H9 (cell line): ENCODE measurements around the gene CLEC11A. TPM values are rescaled to one million over a fixed set of nuclear protein-coding genes. Genes with fewer than 3 reads are reported as not detected.

Experiments
- DNase-seq: peaks from one replicate; pipeline ENCODE4 v3.0.0-alpha.2; 2017
- H2AFZ ChIP-seq: one replicate; pipeline ENCODE4 v1.6.1; 2013; ENCODE audit warnings: mild to moderate bottlenecking, low read length, control low read depth, moderate library complexity
- H2AK5ac ChIP-seq: 2 replicates; pipeline ENCODE4 v1.6.1; 2013; ENCODE audit warnings: low read length, control low read depth, mixed read lengths; ENCODE audit not compliant: insufficient read length
- H2BK120ac ChIP-seq: one replicate; pipeline ENCODE4 v1.6.1; 2013; ENCODE audit warnings: low read depth, mild to moderate bottlenecking, low read length, control low read depth, inconsistent platforms; ENCODE audit not compliant: poor library complexity, severe bottlenecking
- H2BK12ac ChIP-seq: 2 replicates; pipeline ENCODE4 v1.6.1; 2013; ENCODE audit warnings: low read length, control low read depth, mixed read lengths, low read depth; ENCODE audit not compliant: insufficient read length
- H2BK15ac ChIP-seq: 2 replicates; pipeline ENCODE4 v1.6.1; 2013; ENCODE audit warnings: low read depth, low read length, control low read depth
- H2BK20ac ChIP-seq: one replicate; pipeline ENCODE4 v1.6.1; 2013; ENCODE audit warnings: low read depth, mild to moderate bottlenecking, low read length, control low read depth, inconsistent platforms; ENCODE audit not compliant: poor library complexity, severe bottlenecking
- H2BK5ac ChIP-seq: 2 replicates; pipeline ENCODE4 v1.6.1; 2013; ENCODE audit warnings: low read length, control low read depth, mixed read lengths; ENCODE audit not compliant: insufficient read length
- H3K14ac ChIP-seq: 2 replicates; pipeline ENCODE4 v1.6.1; 2013; ENCODE audit warnings: low read length, control low read depth; ENCODE audit not compliant: insufficient read depth
- H3K18ac ChIP-seq: 2 replicates; pipeline ENCODE4 v1.6.1; 2013; ENCODE audit warnings: low read depth, mild to moderate bottlenecking, mixed read lengths, low read length, control low read depth; ENCODE audit not compliant: insufficient read length
- H3K23ac ChIP-seq: 2 replicates; pipeline ENCODE4 v1.6.1; 2013; ENCODE audit warnings: low read length, control low read depth, mixed read lengths, low read depth; ENCODE audit not compliant: insufficient read length
- H3K23me2 ChIP-seq: 2 replicates; pipeline ENCODE4 v1.6.1; 2013; ENCODE audit warnings: low read depth, mild to moderate bottlenecking, mixed read lengths, low read length, control low read depth; ENCODE audit not compliant: insufficient read length, poor library complexity, severe bottlenecking
- H3K27ac ChIP-seq: 2 replicates; pipeline ENCODE4 v1.5.1; 2013; ENCODE audit warnings: low read length, control low read depth, mixed read lengths, low read depth; ENCODE audit not compliant: insufficient read length
- H3K27me3 ChIP-seq: 2 replicates; pipeline ENCODE4 v1.6.1; 2013; ENCODE audit warnings: low read length, control low read depth, inconsistent platforms; ENCODE audit not compliant: insufficient read depth
- H3K4ac ChIP-seq: 2 replicates; pipeline ENCODE4 v1.6.1; 2013; ENCODE audit warnings: low read depth, mild to moderate bottlenecking, control low read depth, inconsistent platforms, low read length, moderate library complexity
- H3K4me1 ChIP-seq: 2 replicates; pipeline ENCODE4 v1.6.1; 2013; ENCODE audit warnings: low read length, control low read depth, inconsistent platforms; ENCODE audit not compliant: insufficient read depth
- H3K4me2 ChIP-seq: 2 replicates; pipeline ENCODE4 v1.6.1; 2013; ENCODE audit warnings: low read length, control low read depth, mixed read lengths; ENCODE audit not compliant: insufficient read length, insufficient read depth
- H3K56ac ChIP-seq: 2 replicates; pipeline ENCODE4 v1.6.1; 2013; ENCODE audit warnings: low read depth, mild to moderate bottlenecking, mixed read lengths, low read length, control low read depth; ENCODE audit not compliant: insufficient read length
- H3K79me1 ChIP-seq: 2 replicates; pipeline ENCODE4 v1.6.1; 2013; ENCODE audit warnings: low read depth, mild to moderate bottlenecking, moderate library complexity, low read length, control low read depth, inconsistent platforms; ENCODE audit not compliant: insufficient read depth, poor library complexity, severe bottlenecking
- H3K79me2 ChIP-seq: 2 replicates; pipeline ENCODE4 v1.6.1; 2013; ENCODE audit warnings: low read length, control low read depth, inconsistent platforms; ENCODE audit not compliant: insufficient read depth
- H3K9ac ChIP-seq: 2 replicates; pipeline ENCODE4 v1.6.1; 2013; ENCODE audit warnings: low read length, control low read depth, mixed read lengths; ENCODE audit not compliant: insufficient read length; ENCODE audit errors: extremely low read depth
- H3K9me3 ChIP-seq: one replicate; pipeline ENCODE4 v1.6.1; 2013; ENCODE audit warnings: low read depth, low read length, inconsistent platforms; ENCODE audit not compliant: control insufficient read depth
- H3T11ph ChIP-seq: one replicate; pipeline ENCODE4 v1.6.1; 2013; ENCODE audit warnings: mild to moderate bottlenecking, low read length, control low read depth, inconsistent platforms
- H4K20me1 ChIP-seq: one replicate; pipeline ENCODE4 v1.6.1; 2013; ENCODE audit not compliant: control insufficient read depth, insufficient read length, insufficient read depth
- H4K5ac ChIP-seq: 2 replicates; pipeline ENCODE4 v1.6.1; 2013; ENCODE audit warnings: low read depth, mild to moderate bottlenecking, mixed read lengths, low read length, control low read depth; ENCODE audit not compliant: insufficient read length
- H4K8ac ChIP-seq: replicated peaks from 2 replicates; pipeline ENCODE4 v1.6.1; 2013; ENCODE audit warnings: low read length, control low read depth, mixed read lengths, low read depth; ENCODE audit not compliant: insufficient read length
- H4K91ac ChIP-seq: 2 replicates; pipeline ENCODE4 v1.6.1; 2013; ENCODE audit warnings: low read depth, mild to moderate bottlenecking, moderate library complexity, mixed read lengths, low read length, control low read depth; ENCODE audit not compliant: insufficient read length
- H3K27ac Mint-ChIP-seq, 3 experiments: 2 replicates in 2 of 3; 3 replicates in 1 of 3; pipeline ENCODE4 v1.8.0; 2020 to 2021; ENCODE audit warnings: mixed read lengths in 3 of 3, mild to moderate bottlenecking in 1 of 3, moderate library complexity in 1 of 3
- H3K27me3 Mint-ChIP-seq: 2 replicates; pipeline ENCODE4 v1.8.0; 2021; ENCODE audit warnings: low read depth, mild to moderate bottlenecking, moderate library complexity, mixed read lengths
- H3K36me3 Mint-ChIP-seq, 3 experiments: 2 replicates in 2 of 3; 3 replicates in 1 of 3; pipeline ENCODE4 v1.8.0; 2020 to 2021; ENCODE audit warnings: low read depth in 3 of 3, mixed read lengths in 3 of 3; ENCODE audit not compliant: insufficient read depth in 1 of 3
- H3K4me1 Mint-ChIP-seq, 2 experiments: 2 replicates each; pipeline ENCODE4 v1.8.0; 2020; ENCODE audit warnings: mixed read lengths in 2 of 2
- H3K4me3 Mint-ChIP-seq, 2 experiments: 2 replicates in 1 of 2; 3 replicates in 1 of 2; pipeline ENCODE4 v1.8.0; 2020 to 2021; ENCODE audit warnings: mild to moderate bottlenecking in 2 of 2, mixed read lengths in 2 of 2, moderate library complexity in 1 of 2
- H3K9me3 Mint-ChIP-seq, 2 experiments: 2 replicates in 1 of 2; 3 replicates in 1 of 2; pipeline ENCODE4 v1.8.0; 2020; ENCODE audit warnings: mild to moderate bottlenecking in 2 of 2, mixed read lengths in 2 of 2, moderate library complexity in 1 of 2
- WGBS: extraction: QIAGEN DNeasy Blood & Tissue Kit; methylation state at CpG from one replicate; pipeline ENCODE4 v1.1.7; 2013; ENCODE audit warnings: missing lambda C conversion rate, low lambda C conversion rate, mixed read lengths; ENCODE audit not compliant: insufficient read length; ENCODE audit errors: extremely low coverage; 5-methylcytosine and 5-hydroxymethylcytosine counted together
- total RNA-seq: library from RNA; stranded (reverse); gene quantifications from 2 replicates; pipeline ENCODE4 v1.2.1, GENCODE V29; 2021
- TF ChIP-seq, protein P1 (sequence below): fragments of 200-600 bp; sonication (generic); conservative IDR thresholded peaks from 3 replicates; pipeline ENCODE4 v1.8.0; 2021; ENCODE audit warnings: antibody characterized with exemption, mild to moderate bottlenecking

The CLEC11A gene
- total RNA-seq, 1 experiment from 2014 or later, result 3.9 TPM

DNA sequence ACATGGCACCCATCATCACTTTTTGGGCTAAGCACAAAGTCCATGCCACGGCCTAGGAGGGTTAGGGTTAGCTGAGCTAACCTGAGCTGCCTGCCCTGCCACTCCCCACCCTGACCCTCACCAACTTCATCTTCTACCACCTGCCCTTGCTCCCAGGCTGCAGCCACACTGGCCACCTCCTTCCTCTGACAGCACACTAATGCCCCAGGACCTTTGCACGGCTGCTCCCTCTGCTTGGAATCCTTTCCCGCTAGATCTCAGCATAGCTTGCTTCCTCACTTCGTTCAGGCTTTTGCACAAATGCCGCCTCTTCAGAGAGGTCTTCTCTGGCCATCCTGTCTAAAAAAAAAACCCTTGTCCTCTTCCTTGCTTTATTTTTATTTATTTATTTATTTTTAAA, 16.8 kb upstream of the CLEC11A start:
- Histone ChIP-seq H3K79me2 (no peaks in the 10 kb centered on the region), H3K4me2 (no peak overlapping the region), H4K5ac (no peak overlapping the region), H3T11ph (no peak overlapping the region), H4K8ac (no peak overlapping the region), H3K23ac (no peak overlapping the region), H2BK20ac (no peak overlapping the region), H2AFZ (no peak overlapping the region), H2BK5ac (no peak overlapping the region), H3K27me3 (peaks cover 2% of the 10 kb centered on the region; the same call in 1 of the 2 replicates), H4K91ac (no peak overlapping the region), H2BK120ac (no peak overlapping the region), H3K56ac (no peak overlapping the region), H3K79me1 (no peaks in the 10 kb centered on the region), H3K9ac (no peak overlapping the region), H4K20me1 (no peaks in the 10 kb centered on the region), H3K27ac (no peak overlapping the region), H2BK15ac (no peak overlapping the region), H3K23me2 (no peaks in the 10 kb centered on the region), H3K4me1 (0 out of 2 replicates have a peak, but pooled peaks cover 3% of the 10 kb centered on the region), H3K4ac (no peak overlapping the region), H3K14ac (no peak overlapping the region), H2BK12ac (no peak overlapping the region), H3K18ac (no peak overlapping the region), H3K9me3 (no peaks in the 10 kb centered on the region), H2AK5ac (no peak overlapping the region)
- Mint-ChIP-seq H3K4me3 (no peak overlapping the region; a peak in 1 of 5 replicates), H3K36me3 (no peaks in the 10 kb centered on the region; a peak in 1 of 7 replicates), H3K9me3 (no peaks in the 10 kb centered on the region), H3K27ac (no peak overlapping the region), H3K27me3 (peaks cover 81% of the 10 kb centered on the region), H3K4me1 (peaks cover 6 to 16% of the 10 kb centered on the region in 2 experiments)
- TF ChIP-seq, protein P1, sequence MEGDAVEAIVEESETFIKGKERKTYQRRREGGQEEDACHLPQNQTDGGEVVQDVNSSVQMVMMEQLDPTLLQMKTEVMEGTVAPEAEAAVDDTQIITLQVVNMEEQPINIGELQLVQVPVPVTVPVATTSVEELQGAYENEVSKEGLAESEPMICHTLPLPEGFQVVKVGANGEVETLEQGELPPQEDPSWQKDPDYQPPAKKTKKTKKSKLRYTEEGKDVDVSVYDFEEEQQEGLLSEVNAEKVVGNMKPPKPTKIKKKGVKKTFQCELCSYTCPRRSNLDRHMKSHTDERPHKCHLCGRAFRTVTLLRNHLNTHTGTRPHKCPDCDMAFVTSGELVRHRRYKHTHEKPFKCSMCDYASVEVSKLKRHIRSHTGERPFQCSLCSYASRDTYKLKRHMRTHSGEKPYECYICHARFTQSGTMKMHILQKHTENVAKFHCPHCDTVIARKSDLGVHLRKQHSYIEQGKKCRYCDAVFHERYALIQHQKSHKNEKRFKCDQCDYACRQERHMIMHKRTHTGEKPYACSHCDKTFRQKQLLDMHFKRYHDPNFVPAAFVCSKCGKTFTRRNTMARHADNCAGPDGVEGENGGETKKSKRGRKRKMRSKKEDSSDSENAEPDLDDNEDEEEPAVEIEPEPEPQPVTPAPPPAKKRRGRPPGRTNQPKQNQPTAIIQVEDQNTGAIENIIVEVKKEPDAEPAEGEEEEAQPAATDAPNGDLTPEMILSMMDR, result no peak
- no peak for DNase-seq
- WGBS, result no CpG with 5 or more reads among the region's 5 CpGs
